Psoas muscle (tissue), 8 donors: ENCODE data around the gene TAF15. TPM values are rescaled to one million over a fixed set of nuclear protein-coding genes. Genes with fewer than 3 reads are reported as not detected.

Experiments
- ATAC-seq, 4 donors: fragments of 200-7000 bp; cut with Tn5 transposase; one replicate each; pipeline ENCODE4 v1.9.1; 2020; ENCODE audit warnings: moderate library complexity in 3 of 4, mild to moderate bottlenecking in 2 of 4
- DNase-seq, 2 donors: peaks; one replicate each; pipeline ENCODE4 v3.0.0-alpha.2; 2020
- H3K27ac ChIP-seq: fragments of 200-600 bp; one replicate; pipeline ENCODE4 v1.8.0; 2022
- H3K27me3 ChIP-seq, 3 donors: fragments of 200-600 bp in 1 of 3; one replicate each; pipeline versions ENCODE4 v1.6.1 to v1.8.0; 2013 to 2022; ENCODE audit warnings: low read length in 2 of 3, mild to moderate bottlenecking in 2 of 3, moderate library complexity in 1 of 3; ENCODE audit not compliant: insufficient read depth in 3 of 3
- H3K36me3 ChIP-seq, 2 donors: fragments of 200-600 bp in 1 of 2; one replicate each; pipeline versions ENCODE4 v1.6.1 to v1.8.0; 2013 to 2022; ENCODE audit warnings: low read depth in 1 of 2, mild to moderate bottlenecking in 1 of 2, moderate library complexity in 1 of 2; ENCODE audit not compliant: insufficient read depth in 1 of 2
- H3K4me1 ChIP-seq: fragments of 200-600 bp; one replicate; pipeline ENCODE4 v1.8.0; 2022
- H3K4me3 ChIP-seq: fragments of 200-600 bp; one replicate; pipeline ENCODE4 v1.8.0; 2022; ENCODE audit warnings: mild to moderate bottlenecking
- H3K9me3 ChIP-seq: fragments of 200-600 bp; one replicate; pipeline ENCODE4 v1.8.0; 2022
- WGBS, 3 donors: extraction: QIAGEN DNeasy Blood & Tissue Kit; methylation state at CpG; one replicate each; pipeline versions ENCODE4 v1.1.6 to v1.1.7; 2013; 5-methylcytosine and 5-hydroxymethylcytosine counted together
- intact Hi-C, 2 donors: fragments of 100-400 bp; cut with DNase I; formaldehyde crosslinking; loops; one replicate each; pipeline versions ENCODE4 v1.11.0 to v1.14.2; 2022
- polyA plus RNA-seq, 3 donors: library from polyadenylated mRNA; stranded (reverse); fragments of 200-250 nt; gene quantifications; one replicate each; pipeline ENCODE4 v1.2.3, GENCODE V29; 2013
- total RNA-seq, 4 donors: library from RNA; stranded (reverse); fragmentation: NEBNext Ultra II Directional in 2 of 4; extraction: Animal tissue kit (Norgen Biotek cat#: 25700) in 2 of 4; gene quantifications; one replicate each; pipeline versions ENCODE4 v1.2.1 to v1.2.4, GENCODE V29; 2021 to 2023
- TF ChIP-seq, protein P1 (sequence below): fragments of 200-600 bp; IDR thresholded peaks from one replicate; pipeline ENCODE4 v1.8.0; 2022; ENCODE audit warnings: antibody characterized with exemption
- donor health status: healthy with polysubstance abuse.
- donor health status: DM: no; HTN: no; CAD: no; lungs with moderate emphysema.
- donor health status: Bipolar disorder and iron deficiency.
- donor health status: healthy.
- donor health status: DM: yes; HTN: yes; CAD: no.
- donor health status: DM: no; HTN: no; CAD: no.
- donor health status: DM: no; HTN: no; CAD: no.
- donor health status: DM: yes; HTN: yes; CAD: no.

The TAF15 gene
- total and polyA plus RNA-seq, 7 donors = 51.9 to 141 (median 105) TPM

DNA sequence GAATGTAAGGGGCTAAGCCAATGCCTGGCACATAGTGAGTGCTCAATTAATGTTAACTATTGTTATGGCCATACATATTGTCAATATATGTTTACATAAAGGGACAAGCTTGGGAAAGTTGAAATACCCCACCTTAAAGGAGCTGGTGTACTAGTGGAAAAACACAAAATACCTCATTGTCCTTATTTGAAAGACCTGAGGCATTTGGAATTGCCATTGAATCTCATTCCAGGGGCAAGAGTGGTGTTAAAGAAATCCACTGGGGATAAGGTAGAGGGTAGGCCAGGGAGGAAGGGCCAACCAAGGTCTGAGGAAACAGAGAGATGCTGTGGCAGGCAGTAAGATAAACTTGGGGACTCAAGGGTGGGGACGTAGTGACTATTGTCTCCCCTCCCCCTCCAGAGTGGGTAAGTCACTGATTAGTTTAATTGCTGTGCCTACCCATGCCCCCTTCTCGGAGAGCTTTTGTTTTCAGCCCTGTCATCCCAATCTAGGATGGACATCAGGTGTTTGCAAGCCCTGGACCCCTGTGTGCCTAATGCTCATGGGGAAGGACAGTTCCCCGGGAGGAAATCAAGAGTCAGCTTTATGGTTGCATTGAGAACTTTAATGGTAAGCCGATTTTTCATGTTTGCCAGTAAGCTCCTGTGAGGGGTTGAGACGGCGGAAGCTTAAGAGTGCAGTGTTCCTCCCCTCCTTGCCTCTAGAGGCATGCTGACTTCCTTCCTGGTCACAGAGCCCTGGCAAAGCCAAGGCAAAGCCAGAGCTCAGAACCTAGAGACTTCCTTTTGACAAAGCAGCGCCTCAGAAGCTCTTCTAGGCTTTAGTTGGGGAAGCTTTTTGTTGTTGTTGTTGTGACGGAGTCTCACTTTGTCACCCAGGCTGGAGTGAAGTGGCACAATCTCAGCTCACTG is 61.9 kb downstream of the TAF15 start:
- WGBS, 3 donors = 57 to 64% (median 62%) methylated on average over 8 of the region's 8 CpGs
- ATAC-seq (no peak), DNase-seq (no peak)
- H3K9me3 ChIP-seq = no peaks in the 10 kb centered on the region
- no peak overlapping the region for H3K27ac ChIP-seq
- TF ChIP-seq, protein P1, sequence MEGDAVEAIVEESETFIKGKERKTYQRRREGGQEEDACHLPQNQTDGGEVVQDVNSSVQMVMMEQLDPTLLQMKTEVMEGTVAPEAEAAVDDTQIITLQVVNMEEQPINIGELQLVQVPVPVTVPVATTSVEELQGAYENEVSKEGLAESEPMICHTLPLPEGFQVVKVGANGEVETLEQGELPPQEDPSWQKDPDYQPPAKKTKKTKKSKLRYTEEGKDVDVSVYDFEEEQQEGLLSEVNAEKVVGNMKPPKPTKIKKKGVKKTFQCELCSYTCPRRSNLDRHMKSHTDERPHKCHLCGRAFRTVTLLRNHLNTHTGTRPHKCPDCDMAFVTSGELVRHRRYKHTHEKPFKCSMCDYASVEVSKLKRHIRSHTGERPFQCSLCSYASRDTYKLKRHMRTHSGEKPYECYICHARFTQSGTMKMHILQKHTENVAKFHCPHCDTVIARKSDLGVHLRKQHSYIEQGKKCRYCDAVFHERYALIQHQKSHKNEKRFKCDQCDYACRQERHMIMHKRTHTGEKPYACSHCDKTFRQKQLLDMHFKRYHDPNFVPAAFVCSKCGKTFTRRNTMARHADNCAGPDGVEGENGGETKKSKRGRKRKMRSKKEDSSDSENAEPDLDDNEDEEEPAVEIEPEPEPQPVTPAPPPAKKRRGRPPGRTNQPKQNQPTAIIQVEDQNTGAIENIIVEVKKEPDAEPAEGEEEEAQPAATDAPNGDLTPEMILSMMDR = no peak
- no peak overlapping the region for H3K4me3 ChIP-seq
- no peaks in the 10 kb centered on the region for H3K27me3 ChIP-seq
- H3K36me3 ChIP-seq = no peaks in the 10 kb centered on the region
- intact Hi-C loops = no loop called here
- no peaks in the 10 kb centered on the region for H3K4me1 ChIP-seq

DNA sequence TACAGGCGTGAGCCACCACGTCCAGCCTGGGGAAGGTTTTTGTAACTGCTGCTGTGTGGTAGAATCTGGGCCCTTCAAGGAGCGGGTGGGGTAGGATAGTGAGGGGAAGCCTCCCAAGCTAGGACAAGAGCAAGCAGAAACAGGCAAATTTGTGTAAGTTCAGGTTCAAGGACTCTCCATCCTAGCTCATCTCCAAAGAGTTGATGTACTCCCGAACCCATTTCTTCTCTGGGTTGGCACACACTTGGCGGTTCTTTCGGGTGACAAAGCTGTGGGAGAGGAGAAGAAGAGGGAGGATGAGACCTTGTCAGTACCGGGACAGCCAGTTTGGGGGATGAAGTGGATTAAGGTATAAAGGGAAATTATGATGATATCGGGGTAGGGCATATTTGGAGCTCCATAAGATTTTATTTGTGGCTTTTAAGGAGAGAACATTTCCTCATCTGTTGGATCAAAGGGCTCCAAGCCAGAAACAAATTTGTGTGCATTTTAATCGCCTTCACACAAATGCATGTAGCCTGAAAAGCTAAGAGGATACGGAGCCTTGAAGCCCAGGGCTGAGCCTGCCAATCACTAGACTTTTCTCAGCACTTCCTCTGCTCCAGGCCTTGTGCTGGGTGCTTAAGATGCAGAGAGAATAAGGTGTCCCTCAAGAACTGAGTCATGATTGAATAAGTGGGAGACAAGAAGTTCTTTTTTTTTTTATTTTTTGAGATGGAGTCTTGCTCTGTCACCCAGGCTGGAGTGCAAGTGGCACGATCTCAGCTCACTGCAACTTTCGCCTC is 63.1 kb downstream of the TAF15 start:
- 90 to 92% (median 92%) methylated on average over 12 of the region's 12 CpGs for WGBS, 3 donors
- H3K4me1 ChIP-seq = no peaks in the 10 kb centered on the region
- TF ChIP-seq, protein P1 = no peak
- no peaks in the 10 kb centered on the region for H3K36me3 ChIP-seq
- no peaks in the 10 kb centered on the region for H3K9me3 ChIP-seq
- no peak overlapping the region for H3K4me3 ChIP-seq
- ATAC-seq (no peak), DNase-seq (no peak)
- no peaks in the 10 kb centered on the region for H3K27me3 ChIP-seq
- H3K27ac ChIP-seq = no peak overlapping the region
- intact Hi-C loops = no loop called here

DNA sequence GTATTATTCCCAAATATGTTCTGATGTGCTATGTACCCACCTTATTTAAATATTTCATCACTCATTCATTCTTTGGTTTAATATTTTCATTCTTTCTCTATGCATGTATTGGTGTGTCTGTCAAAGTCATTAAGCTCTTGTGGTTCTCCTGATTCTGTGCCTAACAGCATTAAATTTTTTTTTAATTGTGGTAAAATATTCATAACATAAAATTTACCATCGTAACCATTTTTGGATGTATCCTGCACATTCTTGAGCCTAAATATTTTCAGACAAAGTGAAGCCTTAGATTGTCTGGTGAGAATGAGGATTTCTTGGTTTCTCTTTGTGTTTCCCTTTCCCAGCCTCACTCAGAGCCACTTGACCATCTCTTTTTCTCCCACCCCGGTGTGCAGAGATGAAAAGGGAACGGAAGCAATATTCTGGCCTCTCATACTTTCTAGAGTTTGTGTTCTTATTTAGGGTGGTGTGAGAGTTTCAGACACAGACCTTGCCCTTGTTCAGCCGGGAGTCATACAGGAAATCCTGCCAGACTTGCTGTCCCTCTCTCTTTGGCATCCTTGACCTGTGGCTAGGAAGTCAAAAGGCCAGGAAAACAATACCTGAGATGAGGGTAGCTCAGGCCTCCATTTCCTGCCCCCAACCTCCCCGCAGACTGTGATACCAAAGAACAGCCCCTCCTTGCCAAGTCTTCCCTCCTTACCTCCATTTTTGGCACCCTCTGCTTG is 66.0 kb downstream of the TAF15 start:
- H3K4me3 ChIP-seq = no peak overlapping the region
- H3K4me1 ChIP-seq = no peaks in the 10 kb centered on the region
- 44 to 58% (median 57%) methylated on average over 5 of the region's 5 CpGs for WGBS, 3 donors
- intact Hi-C loops = no loop called here
- ATAC-seq (no peak), DNase-seq (no peak)
- no peaks in the 10 kb centered on the region for H3K36me3 ChIP-seq
- TF ChIP-seq, protein P1 = no peak
- H3K27me3 ChIP-seq = no peaks in the 10 kb centered on the region
- no peaks in the 10 kb centered on the region for H3K9me3 ChIP-seq
- no peak overlapping the region for H3K27ac ChIP-seq

DNA sequence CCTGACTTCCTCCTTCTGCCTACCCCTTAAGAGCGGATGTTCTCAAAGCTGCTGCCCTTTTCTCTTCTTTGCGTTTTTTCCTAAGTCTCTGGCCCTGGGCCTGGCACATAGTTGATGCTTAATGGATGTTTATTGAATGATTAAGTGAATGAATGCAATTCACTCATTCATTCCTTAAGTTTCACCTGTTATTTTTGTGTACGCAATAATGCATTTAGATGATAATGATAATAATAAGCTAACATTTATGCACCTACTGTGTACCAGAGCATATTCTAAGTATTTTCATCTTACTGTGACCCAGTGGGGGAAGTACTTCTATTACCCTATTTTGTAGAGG is 66.5 kb downstream of the TAF15 start:
- TF ChIP-seq, protein P1 = no peak
- DNase-seq (no peak), ATAC-seq (no peak)
- no peak overlapping the region for H3K27ac ChIP-seq
- no peaks in the 10 kb centered on the region for H3K27me3 ChIP-seq
- H3K36me3 ChIP-seq = no peaks in the 10 kb centered on the region
- no peaks in the 10 kb centered on the region for H3K4me1 ChIP-seq
- intact Hi-C loops = no loop called here
- H3K4me3 ChIP-seq = no peak overlapping the region
- WGBS, 3 donors = 77 to 79% (median 78%) methylated on average over 3 of the region's 3 CpGs
- H3K9me3 ChIP-seq = no peaks in the 10 kb centered on the region
